OCI-LY7 (cell line): ENCODE measurements around the gene BICDL1. TPM values are rescaled to one million over a fixed set of nuclear protein-coding genes. Genes with fewer than 3 reads are reported as not detected.

Experiments used
- BruUV-seq: library from RNA; stranded (reverse); fragments of 400-500 nt; replicated peaks from 2 replicates; lab custom pipeline; 2021; lab: Mats Ljungman, UMichigan
- CTCF ChIA-PET: fragments of 300-600 bp; sonication (Branson Sonifier 250); formaldehyde crosslinking; loops from one replicate; lab custom pipeline; 2022; ENCODE audit warnings: antibody characterized with exemption; ENCODE audit not compliant: unreplicated experiment; lab: Charles Lee
- POLR2A ChIA-PET: fragments of 300-600 bp; sonication (Branson Sonifier 250); formaldehyde crosslinking; loops from one replicate; lab custom pipeline; 2022; ENCODE audit warnings: antibody characterized with exemption; lab: Charles Lee
- DNase-seq: peaks from one replicate; pipeline ENCODE4 v3.0.0-alpha.2; 2015; ENCODE audit warnings: low spot score
- H2AFZ ChIP-seq: fragments of 200-600 bp; sonication (generic), shearing (Covaris generic); 2 replicates; pipeline ENCODE4 v1.6.1; 2014; ENCODE audit warnings: mild to moderate bottlenecking, antibody characterized with exemption, low read length, moderate library complexity
- H3K27ac ChIP-seq: fragments of 200-600 bp; sonication (generic); 2 replicates; pipeline ENCODE4 v1.5.1; 2014; ENCODE audit warnings: mixed run types, low read depth, mild to moderate bottlenecking, moderate library complexity, low read length, inconsistent platforms; ENCODE audit not compliant: poor library complexity, severe bottlenecking
- H3K36me3 ChIP-seq: fragments of 200-600 bp; sonication (generic); 2 replicates; pipeline ENCODE4 v1.6.1; 2014; ENCODE audit warnings: mild to moderate bottlenecking, antibody characterized with exemption, low read length, moderate library complexity, mixed read lengths; ENCODE audit not compliant: insufficient read depth
- H3K4me1 ChIP-seq: fragments of 200-600 bp; sonication (generic); 2 replicates; pipeline ENCODE4 v1.5.1; 2014; ENCODE audit warnings: mild to moderate bottlenecking, low read length; ENCODE audit not compliant: insufficient read depth, poor library complexity, severe bottlenecking
- H3K4me2 ChIP-seq: fragments of 200-600 bp; sonication (generic); 2 replicates; pipeline ENCODE4 v1.6.1; 2014; ENCODE audit warnings: mild to moderate bottlenecking, low read length
- H3K4me3 ChIP-seq: fragments of 200-600 bp; sonication (generic); 2 replicates; pipeline ENCODE4 v1.5.1; 2014; ENCODE audit warnings: mild to moderate bottlenecking, low read depth, low read length; ENCODE audit not compliant: poor library complexity, severe bottlenecking
- H3K79me2 ChIP-seq: fragments of 200-600 bp; sonication (generic); 2 replicates; pipeline ENCODE4 v1.6.1; 2016; ENCODE audit warnings: low read depth, mild to moderate bottlenecking, low read length, moderate library complexity, mixed read lengths; ENCODE audit not compliant: insufficient read depth
- H3K9me2 ChIP-seq: fragments of 200-600 bp; sonication (generic); 2 replicates; pipeline ENCODE4 v1.6.1; 2016; ENCODE audit warnings: mild to moderate bottlenecking, low read length, mixed read lengths; ENCODE audit not compliant: insufficient read depth
- H3K9me3 ChIP-seq: fragments of 200-600 bp; sonication (generic); 2 replicates; pipeline ENCODE4 v1.6.1; 2014; ENCODE audit warnings: mild to moderate bottlenecking, mixed run types, low read length, mixed read lengths
- H4K20me1 ChIP-seq: fragments of 200-600 bp; sonication (generic); 2 replicates; pipeline ENCODE4 v1.6.1; 2014; ENCODE audit warnings: mild to moderate bottlenecking, antibody characterized with exemption, low read length, moderate library complexity, mixed read lengths; ENCODE audit not compliant: insufficient read depth
- CTCF ChIP-seq: fragments of 200-600 bp; sonication (generic); conservative IDR thresholded peaks from 2 replicates; pipeline ENCODE4 v1.5.1; 2014; ENCODE audit warnings: mild to moderate bottlenecking, antibody characterized with exemption, low read length, moderate library complexity, mixed read lengths
- EZH2phosphoT487 ChIP-seq: fragments of 200-600 bp; sonication (generic); IDR thresholded peaks from 2 replicates; pipeline ENCODE4 v1.6.1; 2018; ENCODE audit warnings: low read depth, borderline replicate concordance, mild to moderate bottlenecking, mixed run types, antibody characterized with exemption, low read length, moderate library complexity, mixed read lengths
- intact Hi-C: fragments of 100-400 bp; cut with micrococcal nuclease; formaldehyde crosslinking; loops from one replicate; pipeline ENCODE4 v1.10.0; 2022; ENCODE audit not compliant: unreplicated experiment
- total RNA-seq, 2 experiments: library from RNA; depleted of rRNA in 1 of 2; stranded (reverse); fragments of >200 nt in 1 of 2; shearing (Covaris generic) in 1 of 2; gene quantifications; 2 replicates each; pipeline ENCODE4 v1.2.3, GENCODE V29; 2014 to 2022

Gene BICDL1
- total RNA-seq, 2 experiments from 2014 or later, result 6.5 to 22.6 TPM

DNA sequence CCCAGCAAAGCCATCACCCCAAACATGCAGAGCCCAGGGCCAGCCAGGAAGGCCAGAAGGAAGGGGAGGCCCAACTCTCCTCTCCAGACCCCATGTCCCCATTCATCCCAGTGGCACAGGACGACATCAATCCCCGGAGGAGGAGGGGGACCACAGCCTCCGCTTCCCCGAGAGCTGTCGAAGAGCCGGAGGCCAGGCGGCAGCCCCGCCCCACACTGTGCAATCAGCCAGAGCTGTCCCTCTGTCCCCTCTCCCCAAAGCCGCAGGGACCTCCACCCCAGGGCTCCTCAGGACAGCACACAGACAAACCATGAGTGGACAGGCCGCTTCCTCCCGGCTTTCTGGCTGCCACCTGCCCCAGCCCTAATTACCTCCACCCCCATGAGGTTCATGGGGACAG, 110.7 kb downstream of the BICDL1 start:
- TF ChIP-seq CTCF (no peak), EZH2phosphoT487 (no peak)
- POLR2A ChIA-PET, result no interaction called here
- Histone ChIP-seq H3K4me1 (no peaks in the 10 kb centered on the region), H3K4me3 (no peak overlapping the region), H4K20me1 (peaks cover 7% of the 10 kb centered on the region; the same call in 1 of the 2 replicates), H2AFZ (no peak overlapping the region), H3K4me2 (no peak overlapping the region), H3K9me2 (no peaks in the 10 kb centered on the region), H3K79me2 (no peaks in the 10 kb centered on the region; the same call in 1 of the 2 replicates), H3K36me3 (peaks cover 95% of the 10 kb centered on the region), H3K27ac (no peak overlapping the region), H3K9me3 (no peaks in the 10 kb centered on the region)
- no TSS peak for BruUV-seq
- CTCF ChIA-PET, result interaction anchor here (0.7 kb wide), 1 partner anchor 24 kb away, joined by 3 read pairs; no protein-coding TSS in a partner anchor
- intact Hi-C loops, result no loop called here
- no peak for DNase-seq

GRCh38 chr12:120100630-120101029, 111.6 kb downstream of the BICDL1 start:
- no peak overlapping the region for H3K27ac ChIP-seq
- ChIA-PET POLR2A (interaction anchor here (0.6 kb wide), 1 partner anchor 11 kb away, joined by 5 read pairs; no protein-coding TSS in a partner anchor), CTCF (no interaction called here)
- TF ChIP-seq EZH2phosphoT487 (no peak), CTCF (no peak)
- no peak for DNase-seq
- no peaks in the 10 kb centered on the region for H3K9me2 ChIP-seq
- H3K4me2 ChIP-seq, result no peak overlapping the region
- no peaks in the 10 kb centered on the region for H3K9me3 ChIP-seq
- H3K4me3 ChIP-seq, result no peak overlapping the region
- peaks cover 6% of the 10 kb centered on the region; the same call in 1 of the 2 replicates for H3K79me2 ChIP-seq
- no TSS peak for BruUV-seq
- no peak overlapping the region for H2AFZ ChIP-seq
- peaks cover 7% of the 10 kb centered on the region; the same call in 1 of the 2 replicates for H4K20me1 ChIP-seq
- no peaks in the 10 kb centered on the region for H3K4me1 ChIP-seq
- peaks cover 98% of the 10 kb centered on the region for H3K36me3 ChIP-seq
- intact Hi-C loops, result no loop called here

GRCh38 chr12:120101182-120101581, 112.1 kb downstream of the BICDL1 start:
- Histone ChIP-seq H4K20me1 (peaks cover 7% of the 10 kb centered on the region; the same call in 1 of the 2 replicates), H3K36me3 (peaks cover 97% of the 10 kb centered on the region), H3K27ac (no peak overlapping the region), H2AFZ (no peak overlapping the region), H3K4me2 (no peak overlapping the region), H3K4me1 (no peaks in the 10 kb centered on the region), H3K79me2 (peaks cover 11% of the 10 kb centered on the region; the same call in 1 of the 2 replicates), H3K9me3 (no peaks in the 10 kb centered on the region), H3K4me3 (no peak overlapping the region), H3K9me2 (no peaks in the 10 kb centered on the region)
- CTCF ChIA-PET, result no interaction called here
- DNase-seq, result no peak
- POLR2A ChIA-PET, result interaction anchor here (0.6 kb wide), 1 partner anchor 11 kb away, joined by 5 read pairs; no protein-coding TSS in a partner anchor
- no peak for TF ChIP-seq CTCF
- no peak for TF ChIP-seq EZH2phosphoT487
- BruUV-seq, result no TSS peak
- intact Hi-C loops, result no loop called here
